Loucy (cell line): ENCODE measurements around the gene PDE11A.

Experiments used
- H2AFZ ChIP-seq: fragments of 200-600 bp; sonication (generic); 2 replicates; pipeline ENCODE4 v1.6.0; 2016; ENCODE audit warnings: antibody characterized with exemption, mild to moderate bottlenecking, low read length, moderate library complexity
- H3F3A ChIP-seq: fragments of 200-600 bp; 2 replicates; pipeline ENCODE4 v1.6.0; 2016; ENCODE audit warnings: antibody characterized with exemption, low read depth, mild to moderate bottlenecking
- H3K27me3 ChIP-seq: fragments of 200-600 bp; sonication (generic); 2 replicates; pipeline ENCODE4 v1.6.1; 2014; ENCODE audit warnings: low read length, mild to moderate bottlenecking; ENCODE audit not compliant: insufficient read depth, poor library complexity, severe bottlenecking
- H3K36me3 ChIP-seq: fragments of 200-600 bp; sonication (generic); 2 replicates; pipeline ENCODE4 v1.6.1; 2016; ENCODE audit warnings: low read length; ENCODE audit not compliant: insufficient read depth
- H3K4me1 ChIP-seq: fragments of 200-600 bp; sonication (generic); 2 replicates; pipeline ENCODE4 v1.5.1; 2014; ENCODE audit warnings: low read length, mild to moderate bottlenecking; ENCODE audit not compliant: insufficient read depth, poor library complexity, severe bottlenecking
- H3K4me2 ChIP-seq: fragments of 200-600 bp; sonication (generic); 2 replicates; pipeline ENCODE4 v1.6.0; 2014; ENCODE audit warnings: antibody characterized with exemption, low read length, low read depth, mild to moderate bottlenecking; ENCODE audit not compliant: poor library complexity, severe bottlenecking
- H3K4me3 ChIP-seq: fragments of 200-600 bp; sonication (generic); 2 replicates; pipeline ENCODE4 v1.5.1; 2014; ENCODE audit warnings: low read length, mild to moderate bottlenecking, mixed read lengths; ENCODE audit not compliant: poor library complexity, severe bottlenecking
- H3K79me2 ChIP-seq: fragments of 200-600 bp; sonication (generic); 2 replicates; pipeline ENCODE4 v1.6.1; 2014; ENCODE audit warnings: low read length; ENCODE audit not compliant: insufficient read depth
- H3K9ac ChIP-seq: fragments of 200-600 bp; sonication (generic); 2 replicates; pipeline ENCODE4 v1.6.0; 2014; ENCODE audit warnings: mild to moderate bottlenecking, low read depth, low read length, moderate library complexity; ENCODE audit not compliant: poor library complexity, severe bottlenecking
- H3K9me2 ChIP-seq: fragments of 200-600 bp; sonication (generic); replicated peaks from 2 replicates; pipeline ENCODE4 v1.6.1; 2016; ENCODE audit warnings: low read depth, low read length, mixed read lengths
- H3K9me3 ChIP-seq: fragments of 200-600 bp; sonication (generic); 2 replicates; pipeline ENCODE4 v1.6.1; 2014; ENCODE audit warnings: mild to moderate bottlenecking, antibody characterized with exemption, low read length, low read depth; ENCODE audit not compliant: insufficient read depth
- H4K20me1 ChIP-seq: fragments of 200-600 bp; sonication (generic); 2 replicates; pipeline ENCODE4 v1.6.0; 2014; ENCODE audit warnings: antibody characterized with exemption, low read length, mild to moderate bottlenecking; ENCODE audit not compliant: insufficient read depth, poor library complexity, severe bottlenecking
- EZH2phosphoT487 ChIP-seq: fragments of 200-600 bp; IDR thresholded peaks from 2 replicates; pipeline ENCODE4 v1.6.1; 2018; ENCODE audit warnings: antibody characterized with exemption, mild to moderate bottlenecking, moderate library complexity, borderline replicate concordance
- TF ChIP-seq, protein P1 (sequence below): fragments of 200-600 bp; sonication (generic); conservative IDR thresholded peaks from 2 replicates; pipeline ENCODE4 v1.5.1; 2014; ENCODE audit warnings: mild to moderate bottlenecking, antibody characterized with exemption, low read length

Gene PDE11A

DNA sequence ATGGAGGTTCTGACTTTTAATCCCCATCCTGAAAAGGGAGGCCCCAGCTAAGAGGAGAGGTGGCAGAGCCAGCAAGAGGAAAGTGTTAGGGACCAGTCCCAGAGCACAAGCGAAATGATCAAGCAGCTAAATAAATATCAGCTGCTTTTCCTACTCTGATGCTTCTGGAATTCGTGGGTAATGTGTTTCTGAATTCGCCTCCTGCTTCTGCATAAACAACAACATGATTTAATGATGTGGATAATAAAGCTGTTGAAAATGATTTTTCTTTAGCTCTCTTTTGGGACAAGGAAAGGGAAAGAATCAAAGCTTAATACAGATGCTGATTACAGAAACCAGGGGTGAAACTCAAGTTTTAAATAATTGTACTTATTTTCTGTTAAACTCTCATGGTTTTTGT lies 329.7 kb downstream of the PDE11A start:
- Histone ChIP-seq H3K4me2 (no peak overlapping the region), H3K4me1 (peaks cover 24% of the 10 kb centered on the region), H3K36me3 (no peaks in the 10 kb centered on the region), H3K27me3 (no peaks in the 10 kb centered on the region), H4K20me1 (no peaks in the 10 kb centered on the region), H3K9ac (no peak overlapping the region), H3K79me2 (no peaks in the 10 kb centered on the region), H3K4me3 (no peak overlapping the region), H3F3A (no peaks in the 10 kb centered on the region), H3K9me2 (no peaks in the 10 kb centered on the region), H2AFZ (no peak overlapping the region), H3K9me3 (no peaks in the 10 kb centered on the region)
- TF ChIP-seq EZH2phosphoT487 = no peak
- TF ChIP-seq, protein P1, sequence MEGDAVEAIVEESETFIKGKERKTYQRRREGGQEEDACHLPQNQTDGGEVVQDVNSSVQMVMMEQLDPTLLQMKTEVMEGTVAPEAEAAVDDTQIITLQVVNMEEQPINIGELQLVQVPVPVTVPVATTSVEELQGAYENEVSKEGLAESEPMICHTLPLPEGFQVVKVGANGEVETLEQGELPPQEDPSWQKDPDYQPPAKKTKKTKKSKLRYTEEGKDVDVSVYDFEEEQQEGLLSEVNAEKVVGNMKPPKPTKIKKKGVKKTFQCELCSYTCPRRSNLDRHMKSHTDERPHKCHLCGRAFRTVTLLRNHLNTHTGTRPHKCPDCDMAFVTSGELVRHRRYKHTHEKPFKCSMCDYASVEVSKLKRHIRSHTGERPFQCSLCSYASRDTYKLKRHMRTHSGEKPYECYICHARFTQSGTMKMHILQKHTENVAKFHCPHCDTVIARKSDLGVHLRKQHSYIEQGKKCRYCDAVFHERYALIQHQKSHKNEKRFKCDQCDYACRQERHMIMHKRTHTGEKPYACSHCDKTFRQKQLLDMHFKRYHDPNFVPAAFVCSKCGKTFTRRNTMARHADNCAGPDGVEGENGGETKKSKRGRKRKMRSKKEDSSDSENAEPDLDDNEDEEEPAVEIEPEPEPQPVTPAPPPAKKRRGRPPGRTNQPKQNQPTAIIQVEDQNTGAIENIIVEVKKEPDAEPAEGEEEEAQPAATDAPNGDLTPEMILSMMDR = no peak

DNA sequence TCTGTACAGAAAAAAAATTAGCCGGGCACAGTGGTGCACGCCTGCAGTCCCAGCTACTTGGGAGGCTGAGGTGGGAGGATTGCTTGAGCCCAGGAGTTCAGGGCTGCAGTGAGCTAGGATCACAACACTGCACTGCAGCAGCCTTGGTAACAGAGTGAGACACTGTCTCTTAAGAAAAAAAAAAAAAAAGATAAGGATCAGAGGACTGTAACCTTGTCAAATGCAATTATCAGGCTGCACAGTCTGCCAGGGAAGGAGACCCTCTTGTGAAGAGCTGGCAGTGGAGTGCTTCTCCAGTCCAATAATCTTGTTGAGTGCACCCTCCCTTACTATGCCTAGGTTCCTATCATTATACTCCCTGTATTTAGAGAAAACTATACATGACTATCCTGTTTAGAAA lies 330.7 kb downstream of the PDE11A start:
- Histone ChIP-seq H3K4me1 (peaks cover 27% of the 10 kb centered on the region), H3K36me3 (no peaks in the 10 kb centered on the region)

DNA sequence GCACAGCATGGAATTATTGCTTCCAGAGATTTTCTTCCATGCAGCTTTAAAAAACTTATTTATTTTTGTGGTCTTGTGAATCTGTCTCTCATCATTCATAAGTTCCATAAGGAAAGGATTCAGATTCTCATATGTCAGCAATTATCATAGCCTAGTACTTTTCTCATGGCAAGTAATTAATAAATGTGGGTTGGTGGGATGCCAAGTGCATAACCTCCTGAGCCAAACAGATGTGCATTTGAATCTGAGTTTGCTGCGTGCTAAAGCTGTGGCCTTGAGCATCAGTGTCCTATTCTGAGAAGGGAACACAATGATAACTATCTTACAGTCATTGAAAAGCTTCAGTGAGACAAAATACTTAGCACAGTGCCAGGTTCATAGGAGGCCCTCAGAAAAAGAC lies 331.9 kb downstream of the PDE11A start:
- no peaks in the 10 kb centered on the region for H3K36me3 ChIP-seq
- no peak overlapping the region for H3K9ac ChIP-seq
- no peak overlapping the region for H3K4me2 ChIP-seq
- no peaks in the 10 kb centered on the region for H3K9me3 ChIP-seq
- H3F3A ChIP-seq = no peaks in the 10 kb centered on the region
- peaks cover 27% of the 10 kb centered on the region for H3K4me1 ChIP-seq
- no peaks in the 10 kb centered on the region for H3K79me2 ChIP-seq
- no peak overlapping the region for H3K4me3 ChIP-seq
- TF ChIP-seq EZH2phosphoT487 = no peak
- TF ChIP-seq, protein P1 = no peak
- H2AFZ ChIP-seq = no peak overlapping the region
- H3K27me3 ChIP-seq = no peaks in the 10 kb centered on the region
- H4K20me1 ChIP-seq = no peaks in the 10 kb centered on the region
- no peaks in the 10 kb centered on the region for H3K9me2 ChIP-seq

More for the DNA sequence above, 330.7 kb downstream of the PDE11A start:
- TF ChIP-seq, protein P1 = no peak
- no peak for TF ChIP-seq EZH2phosphoT487
- Histone ChIP-seq H2AFZ (no peak overlapping the region), H3K9me3 (no peaks in the 10 kb centered on the region), H3K9me2 (no peaks in the 10 kb centered on the region), H3K4me2 (no peak overlapping the region), H3F3A (no peaks in the 10 kb centered on the region), H4K20me1 (no peaks in the 10 kb centered on the region), H3K9ac (no peak overlapping the region), H3K27me3 (no peaks in the 10 kb centered on the region), H3K4me3 (no peak overlapping the region), H3K79me2 (no peaks in the 10 kb centered on the region)
